Neural cell (in vitro differentiated cells): ENCODE data around the gene CXCL1. TPM values are rescaled to one million over a fixed set of nuclear protein-coding genes. Genes with fewer than 3 reads are reported as not detected.

ENCODE experiments used
- H2AFZ ChIP-seq: fragments of 200-600, 300-800 bp; sonication (generic), shearing (Covaris generic); 2 replicates; pipeline ENCODE4 v1.6.0; 2014; ENCODE audit warnings: low read depth, mild to moderate bottlenecking, antibody characterized with exemption, low read length, moderate library complexity
- H3F3A ChIP-seq: fragments of 200-600 bp; shearing (Covaris generic); 2 replicates; pipeline ENCODE4 v1.6.1; 2016; ENCODE audit warnings: mild to moderate bottlenecking, moderate library complexity, mixed read lengths, antibody characterized with exemption, low read length; ENCODE audit not compliant: insufficient read depth, poor library complexity, severe bottlenecking
- H3K27ac ChIP-seq: fragments of 200-600, 300-800 bp; sonication (generic), shearing (Covaris generic); 2 replicates; pipeline ENCODE4 v1.5.1; 2014; ENCODE audit warnings: mild to moderate bottlenecking, low read length, moderate library complexity
- H3K27me3 ChIP-seq: fragments of 300-800, 200-600 bp; sonication (generic), shearing (Covaris generic); 2 replicates; pipeline ENCODE4 v1.6.0; 2014; ENCODE audit warnings: mild to moderate bottlenecking, low read depth, low read length, moderate library complexity; ENCODE audit not compliant: insufficient read depth
- H3K36me3 ChIP-seq: fragments of 300-800, 200-600 bp; sonication (generic), shearing (Covaris generic); 2 replicates; pipeline ENCODE4 v1.5.1; 2014; ENCODE audit warnings: mild to moderate bottlenecking, antibody characterized with exemption, low read length, moderate library complexity; ENCODE audit not compliant: insufficient read depth
- H3K4me2 ChIP-seq: fragments of 300-800, 200-600 bp; sonication (generic), shearing (Covaris generic); 2 replicates; pipeline ENCODE4 v1.6.0; 2014; ENCODE audit warnings: mild to moderate bottlenecking, low read length
- H3K4me3 ChIP-seq: fragments of 300-800, 200-600 bp; sonication (generic), shearing (Covaris generic); 2 replicates; pipeline ENCODE4 v1.5.1; 2014; ENCODE audit warnings: mild to moderate bottlenecking, low read length, moderate library complexity
- H3K79me2 ChIP-seq: fragments of 200-600 bp; shearing (Covaris generic); replicated peaks from 2 replicates; pipeline ENCODE4 v1.6.0; 2014; ENCODE audit warnings: mild to moderate bottlenecking, low read length, moderate library complexity; ENCODE audit not compliant: insufficient read depth
- H3K9ac ChIP-seq: fragments of 300-800, 200-600 bp; sonication (generic), shearing (Covaris generic); 2 replicates; pipeline ENCODE4 v1.6.1; 2016; ENCODE audit warnings: mild to moderate bottlenecking, low read length, mixed read lengths
- H3K9me2 ChIP-seq: fragments of 200-600 bp; shearing (Covaris generic); 2 replicates; pipeline ENCODE4 v1.6.1; 2016; ENCODE audit warnings: mild to moderate bottlenecking, low read length, mixed read lengths; ENCODE audit not compliant: insufficient read depth
- H3K9me3 ChIP-seq: fragments of 200-600, 300-800 bp; sonication (generic), shearing (Covaris generic); 2 replicates; pipeline ENCODE4 v1.6.1; 2016; ENCODE audit warnings: mild to moderate bottlenecking, mixed run types, low read length, moderate library complexity, mixed read lengths
- H4K20me1 ChIP-seq: fragments of 200-600 bp; shearing (Covaris generic); 2 replicates; pipeline ENCODE4 v1.6.1; 2016; ENCODE audit warnings: mild to moderate bottlenecking, mixed run types; ENCODE audit not compliant: insufficient read depth
- CTCF ChIP-seq: fragments of 450-650 bp; IDR thresholded peaks from 2 replicates; pipeline ENCODE4 v1.5.1; 2014; ENCODE audit warnings: antibody characterized with exemption, mild to moderate bottlenecking, moderate library complexity; ENCODE audit not compliant: poor library complexity, severe bottlenecking
- EP300 ChIP-seq: fragments of 450-650 bp; conservative IDR thresholded peaks from 2 replicates; pipeline ENCODE4 v1.6.1; 2014; ENCODE audit warnings: antibody characterized with exemption, mild to moderate bottlenecking, moderate library complexity; ENCODE audit not compliant: poor library complexity, severe bottlenecking
- EZH2 ChIP-seq: fragments of 200-600, 300-800 bp; shearing (Covaris generic), sonication (generic); IDR thresholded peaks from 2 replicates; pipeline ENCODE4 v1.6.1; 2014; ENCODE audit warnings: antibody characterized with exemption, low read length, borderline replicate concordance, mild to moderate bottlenecking; ENCODE audit not compliant: insufficient read depth, poor library complexity, severe bottlenecking
- MXI1 ChIP-seq: fragments of 450-650 bp; conservative IDR thresholded peaks from 2 replicates; pipeline ENCODE4 v1.6.1; 2014; ENCODE audit warnings: antibody characterized with exemption, mild to moderate bottlenecking; ENCODE audit not compliant: poor library complexity, severe bottlenecking
- POLR2AphosphoS5 ChIP-seq: IDR thresholded peaks from 2 replicates; pipeline ENCODE4 v1.6.1; 2012
- RAD21 ChIP-seq: fragments of 450-650 bp; conservative IDR thresholded peaks from 2 replicates; pipeline ENCODE4 v1.6.1; 2014; ENCODE audit warnings: antibody characterized with exemption, mild to moderate bottlenecking, moderate library complexity
- REST ChIP-seq: IDR thresholded peaks from 2 replicates; pipeline ENCODE4 v1.6.1; 2012; ENCODE audit warnings: borderline replicate concordance
- SMC3 ChIP-seq: fragments of 450-650 bp; conservative IDR thresholded peaks from 2 replicates; pipeline ENCODE4 v1.6.1; 2014; ENCODE audit warnings: antibody characterized with exemption, mild to moderate bottlenecking, moderate library complexity; ENCODE audit not compliant: poor library complexity
- TAF1 ChIP-seq: IDR thresholded peaks from 2 replicates; pipeline ENCODE4 v1.6.1; 2012; ENCODE audit warnings: low read depth
- polyA plus RNA-seq: library from polyadenylated mRNA; depleted of rRNA; stranded (reverse); fragments of >200 nt; gene quantifications from 2 replicates; pipeline ENCODE4 v1.2.3, GENCODE V29; 2014

The CXCL1 gene
- polyA plus RNA-seq, 1 donor from 2014 or later, result not detected

- no peak overlapping the region for H3K27ac ChIP-seq
- H2AFZ ChIP-seq, result no peak overlapping the region
- H3K9me2 ChIP-seq, result no peaks in the 10 kb centered on the region
- no peaks in the 10 kb centered on the region for H4K20me1 ChIP-seq
- no peaks in the 10 kb centered on the region for H3K79me2 ChIP-seq
- no peak overlapping the region for H3K4me2 ChIP-seq
- H3F3A ChIP-seq, result no peaks in the 10 kb centered on the region
- H3K36me3 ChIP-seq, result no peaks in the 10 kb centered on the region
- H3K9ac ChIP-seq, result no peak overlapping the region
- no peak overlapping the region for H3K4me3 ChIP-seq
- no peaks in the 10 kb centered on the region for H3K27me3 ChIP-seq
- H3K9me3 ChIP-seq, result no peaks in the 10 kb centered on the region
- TF ChIP-seq REST, result no peak
- no peak for TF ChIP-seq SMC3
- no peak for TF ChIP-seq EP300
- no peak for TF ChIP-seq MXI1
- no peak for TF ChIP-seq TAF1
- no peak for TF ChIP-seq CTCF
- TF ChIP-seq EZH2, result no peak
- TF ChIP-seq POLR2AphosphoS5, result no peak
- no peak for TF ChIP-seq RAD21
Observed at GRCh38 chr4:73908965-73909364, 39.8 kb downstream of the CXCL1 start.

- Histone ChIP-seq H3K27me3 (no peaks in the 10 kb centered on the region), H3K9me2 (no peaks in the 10 kb centered on the region), H3K27ac (no peak overlapping the region), H3F3A (no peaks in the 10 kb centered on the region), H3K9ac (no peak overlapping the region), H2AFZ (no peak overlapping the region), H3K9me3 (no peaks in the 10 kb centered on the region), H3K4me2 (no peak overlapping the region), H3K4me3 (no peak overlapping the region), H3K79me2 (no peaks in the 10 kb centered on the region), H3K36me3 (no peaks in the 10 kb centered on the region), H4K20me1 (no peaks in the 10 kb centered on the region)
- TF ChIP-seq EP300, result no peak
- no peak for TF ChIP-seq MXI1
- no peak for TF ChIP-seq CTCF
- no peak for TF ChIP-seq SMC3
- no peak for TF ChIP-seq REST
- no peak for TF ChIP-seq POLR2AphosphoS5
- no peak for TF ChIP-seq EZH2
- TF ChIP-seq TAF1, result no peak
- TF ChIP-seq RAD21, result no peak
Observed at GRCh38 chr4:73911746-73912145, 42.6 kb downstream of the CXCL1 start.
